CD14-positive monocyte (primary cell): ENCODE data around the gene OGFOD2. TPM values are rescaled to one million over a fixed set of nuclear protein-coding genes. Genes with fewer than 3 reads are reported as not detected.
"Not testable (repeated sequence)": the region's sequence is repeated elsewhere in the genome, so short reads cannot be mapped to it uniquely, and the experiment has no call there.

ENCODE experiments used
- DNase-seq, 3 donors: peaks; one replicate each; pipeline ENCODE4 v3.0.0-alpha.2; 2011 to 2022
- H2AFZ ChIP-seq: 2 replicates; pipeline ENCODE4 v1.6.0; 2012; ENCODE audit warnings: mild to moderate bottlenecking, low read depth, low read length, inconsistent platforms; ENCODE audit not compliant: insufficient read depth, poor library complexity, severe bottlenecking
- H3K27ac ChIP-seq, 2 donors: 1 replicate in 1 of 2; 2 replicates in 1 of 2; pipeline ENCODE4 v1.5.1; 2012 to 2013; ENCODE audit warnings: low read length in 2 of 2, control low read depth in 1 of 2, inconsistent platforms in 1 of 2, low read depth in 1 of 2, mild to moderate bottlenecking in 1 of 2
- H3K27me3 ChIP-seq, 2 donors: one replicate each; pipeline versions ENCODE4 v1.6.0 to v1.6.1; 2011 to 2013; ENCODE audit warnings: low read length in 2 of 2; ENCODE audit not compliant: control insufficient read depth in 2 of 2, insufficient read depth in 2 of 2
- H3K36me3 ChIP-seq, 2 donors: replicated peaks in 1 of 2; 1 replicate in 1 of 2; 2 replicates in 1 of 2; pipeline versions ENCODE4 v1.5.1 to v1.6.1; 2012 to 2013; ENCODE audit warnings: low read length in 2 of 2, control low read depth in 1 of 2, inconsistent platforms in 1 of 2, mild to moderate bottlenecking in 1 of 2; ENCODE audit not compliant: insufficient read depth in 2 of 2, control insufficient read depth in 1 of 2
- H3K4me1 ChIP-seq, 2 donors: 1 replicate in 1 of 2; 2 replicates in 1 of 2; pipeline versions ENCODE4 v1.5.1 to v1.6.1; 2012 to 2013; ENCODE audit warnings: low read length in 2 of 2, control low read depth in 1 of 2, inconsistent platforms in 1 of 2, mild to moderate bottlenecking in 1 of 2, moderate library complexity in 1 of 2; ENCODE audit not compliant: insufficient read depth in 2 of 2, control insufficient read depth in 1 of 2
- H3K4me2 ChIP-seq: replicated peaks from 2 replicates; pipeline ENCODE3; 2012; ENCODE audit warnings: low read length, moderate library complexity, mild to moderate bottlenecking; ENCODE audit not compliant: poor library complexity, severe bottlenecking; ENCODE audit errors: extremely low read depth
- H3K4me3 ChIP-seq, 3 experiments: fragments of 200-600 bp in 1 of 3; sonication (generic) in 1 of 3; replicated peaks in 1 of 3; 1 replicate in 2 of 3; 2 replicates in 1 of 3; pipeline ENCODE4 v1.5.1; 2011 to 2013; ENCODE audit warnings: low read length in 3 of 3, mild to moderate bottlenecking in 3 of 3, control low read depth in 2 of 3, low read depth in 2 of 3, inconsistent platforms in 1 of 3, moderate library complexity in 1 of 3
- H3K79me2 ChIP-seq: 2 replicates; pipeline ENCODE4 v1.6.0; 2012; ENCODE audit warnings: mild to moderate bottlenecking, control low read depth, inconsistent platforms, low read length, moderate library complexity; ENCODE audit not compliant: insufficient read depth
- H3K9ac ChIP-seq: 2 replicates; pipeline ENCODE4 v1.6.0; 2017; ENCODE audit warnings: low read length, mild to moderate bottlenecking; ENCODE audit not compliant: insufficient read depth, poor library complexity, severe bottlenecking
- H3K9me3 ChIP-seq, 2 donors: replicated peaks in 1 of 2; 1 replicate in 1 of 2; 2 replicates in 1 of 2; pipeline versions ENCODE4 v1.5.1 to v1.6.1; 2012 to 2013; ENCODE audit warnings: low read length in 2 of 2, control low read depth in 1 of 2; ENCODE audit not compliant: control insufficient read depth in 1 of 2, insufficient read depth in 1 of 2
- H4K20me1 ChIP-seq: 2 replicates; pipeline ENCODE4 v1.6.0; 2012; ENCODE audit warnings: mild to moderate bottlenecking, low read length, control low read depth, moderate library complexity; ENCODE audit not compliant: insufficient read depth
- H3K27ac Mint-ChIP-seq, 7 donors: one replicate each; pipeline ENCODE4 v1.8.0; 2020; ENCODE audit warnings: mild to moderate bottlenecking in 7 of 7, mixed read lengths in 7 of 7, moderate library complexity in 6 of 7, inconsistent platforms in 2 of 7
- H3K27me3 Mint-ChIP-seq, 3 donors: one replicate each; pipeline ENCODE4 v1.8.0; 2021 to 2022; ENCODE audit warnings: low read depth in 3 of 3, mild to moderate bottlenecking in 3 of 3, mixed read lengths in 3 of 3, moderate library complexity in 3 of 3, inconsistent platforms in 1 of 3
- H3K36me3 Mint-ChIP-seq, 2 donors: one replicate each; pipeline ENCODE4 v1.8.0; 2020; ENCODE audit warnings: mixed read lengths in 2 of 2, inconsistent platforms in 1 of 2, mild to moderate bottlenecking in 1 of 2
- H3K4me1 Mint-ChIP-seq: one replicate; pipeline ENCODE4 v1.8.0; 2020; ENCODE audit warnings: mild to moderate bottlenecking, mixed read lengths
- H3K4me3 Mint-ChIP-seq, 2 donors: one replicate each; pipeline ENCODE4 v1.8.0; 2020; ENCODE audit warnings: mild to moderate bottlenecking in 2 of 2, mixed read lengths in 2 of 2, moderate library complexity in 1 of 2
- H3K9me3 Mint-ChIP-seq, 7 donors: one replicate each; pipeline ENCODE4 v1.8.0; 2020 to 2022; ENCODE audit warnings: mixed read lengths in 7 of 7, mild to moderate bottlenecking in 6 of 7, moderate library complexity in 6 of 7, inconsistent platforms in 2 of 7
- CTCF ChIP-seq: fragments of 200-600 bp; IDR thresholded peaks from one replicate; pipeline ENCODE4 v1.8.0; 2022; ENCODE audit warnings: antibody characterized with exemption, mild to moderate bottlenecking
- WGBS: methylation state at CpG from one replicate; pipeline ENCODE4 v1.1.5; 2013; ENCODE audit warnings: missing lambda C conversion rate; ENCODE audit not compliant: insufficient coverage; 5-methylcytosine and 5-hydroxymethylcytosine counted together
- intact Hi-C, 2 donors: fragments of 100-400 bp; cut with micrococcal nuclease; formaldehyde crosslinking; loops; one replicate each; pipeline versions ENCODE4 v1.15.0 to v1.15.1; 2023
- polyA plus RNA-seq, 3 donors: library from polyadenylated mRNA; depleted of rRNA in 1 of 3; unstranded in 2 of 3; stranded (reverse) in 1 of 3; fragments of 300-500 nt in 2 of 3; fragments of >200 nt in 1 of 3; fragmentation: Illumina TruSeq in 2 of 3; gene quantifications; 1 replicate in 2 of 3; 2 replicates in 1 of 3; pipeline ENCODE4 v1.2.3, GENCODE V29; 2012 to 2021

The OGFOD2 gene
- polyA plus RNA-seq, 3 donors = 13.0 to 30.3 (median 13.6) TPM

- Histone ChIP-seq H3K27me3 (no peaks in the 10 kb centered on the region), H4K20me1 (no peaks in the 10 kb centered on the region), H3K4me1 (no peaks in the 10 kb centered on the region), H3K36me3 (no peaks in the 10 kb centered on the region), H3K27ac (no peak overlapping the region), H3K9ac (no peak overlapping the region), H2AFZ (no peak overlapping the region), H3K4me3 (no peak overlapping the region), H3K79me2 (no peaks in the 10 kb centered on the region), H3K9me3 (peaks cover 0 to 5% of the 10 kb centered on the region in 2 donors), H3K4me2 (no peak overlapping the region)
- H3K36me3 Mint-ChIP-seq = no peaks in the 10 kb centered on the region
- peaks cover 0 to 2% (median 1%) of the 10 kb centered on the region in 3 donors for H3K27me3 Mint-ChIP-seq
- peaks cover 0 to 4% (median 0%) of the 10 kb centered on the region in 7 donors for H3K9me3 Mint-ChIP-seq
- no peaks in the 10 kb centered on the region for H3K4me1 Mint-ChIP-seq
- 71% methylated on average over 6 of the region's 6 CpGs for WGBS
- intact Hi-C loops = no loop called here
- DNase-seq = no peak
- H3K4me3 Mint-ChIP-seq = no peak overlapping the region
- TF ChIP-seq CTCF = no peak
- no peak overlapping the region for H3K27ac Mint-ChIP-seq
Measured at GRCh38 chr12:123011701-123012100, 36.7 kb downstream of the OGFOD2 start.

- Mint-ChIP-seq H3K4me1 (no peaks in the 10 kb centered on the region), H3K27me3 (peaks cover 0 to 2% (median 0%) of the 10 kb centered on the region in 3 donors), H3K27ac (no peak overlapping the region), H3K36me3 (no peaks in the 10 kb centered on the region), H3K9me3 (peaks cover 0 to 4% (median 0%) of the 10 kb centered on the region in 7 donors), H3K4me3 (no peak overlapping the region)
- Histone ChIP-seq H3K36me3 (no peaks in the 10 kb centered on the region), H2AFZ (no peak overlapping the region), H3K9me3 (peaks cover 0 to 5% of the 10 kb centered on the region in 2 donors), H3K27me3 (no peaks in the 10 kb centered on the region), H3K4me2 (no peak overlapping the region), H3K9ac (no peak overlapping the region), H3K4me1 (no peaks in the 10 kb centered on the region), H3K27ac (no peak overlapping the region), H3K4me3 (no peak overlapping the region), H3K79me2 (no peaks in the 10 kb centered on the region), H4K20me1 (no peaks in the 10 kb centered on the region)
- 95% methylated on average over 13 of the region's 19 CpGs for WGBS
- DNase-seq = no peak
- no peak for TF ChIP-seq CTCF
- intact Hi-C loops = no loop called here
Measured at GRCh38 chr12:123013185-123014095, 38.4 kb downstream of the OGFOD2 start.

GRCh38 chr12:123014473-123014872 lies 39.4 kb downstream of the OGFOD2 start:
- H2AFZ ChIP-seq, H4K20me1 ChIP-seq, intact Hi-C loops, H3K4me3 ChIP-seq, H3K4me3 Mint-ChIP-seq, H3K36me3 ChIP-seq, H3K9me3 ChIP-seq, H3K9ac ChIP-seq, H3K27ac Mint-ChIP-seq, H3K79me2 ChIP-seq, H3K27me3 ChIP-seq, H3K9me3 Mint-ChIP-seq, H3K4me1 Mint-ChIP-seq, H3K27ac ChIP-seq, H3K27me3 Mint-ChIP-seq, H3K4me1 ChIP-seq, H3K4me2 ChIP-seq, H3K36me3 Mint-ChIP-seq, DNase-seq: not testable (repeated sequence)
- WGBS = 100% methylated on average over 2 of the region's 4 CpGs
